Measurements from ENCODE around the gene HSPA1L. TPM values are rescaled to one million over a fixed set of nuclear protein-coding genes. Genes with fewer than 3 reads are reported as not detected.
A peak's percentile ranks its signal among the peaks of the same experiment; 100 is the strongest.

Gene HSPA1L
- total RNA-seq, 1 donor: 0.86 TPM

GRCh38 chr6:31836047-31836473 is 21.0 kb upstream of the HSPA1L start:
- peak overlapping the region; percentile 99 for H3K4me3 ChIP-seq (ENCODE audit: low read depth, low read length)
- peak; percentile 37 for DNase-seq (ENCODE audit: low read depth)
- TF ChIP-seq, protein P1, sequence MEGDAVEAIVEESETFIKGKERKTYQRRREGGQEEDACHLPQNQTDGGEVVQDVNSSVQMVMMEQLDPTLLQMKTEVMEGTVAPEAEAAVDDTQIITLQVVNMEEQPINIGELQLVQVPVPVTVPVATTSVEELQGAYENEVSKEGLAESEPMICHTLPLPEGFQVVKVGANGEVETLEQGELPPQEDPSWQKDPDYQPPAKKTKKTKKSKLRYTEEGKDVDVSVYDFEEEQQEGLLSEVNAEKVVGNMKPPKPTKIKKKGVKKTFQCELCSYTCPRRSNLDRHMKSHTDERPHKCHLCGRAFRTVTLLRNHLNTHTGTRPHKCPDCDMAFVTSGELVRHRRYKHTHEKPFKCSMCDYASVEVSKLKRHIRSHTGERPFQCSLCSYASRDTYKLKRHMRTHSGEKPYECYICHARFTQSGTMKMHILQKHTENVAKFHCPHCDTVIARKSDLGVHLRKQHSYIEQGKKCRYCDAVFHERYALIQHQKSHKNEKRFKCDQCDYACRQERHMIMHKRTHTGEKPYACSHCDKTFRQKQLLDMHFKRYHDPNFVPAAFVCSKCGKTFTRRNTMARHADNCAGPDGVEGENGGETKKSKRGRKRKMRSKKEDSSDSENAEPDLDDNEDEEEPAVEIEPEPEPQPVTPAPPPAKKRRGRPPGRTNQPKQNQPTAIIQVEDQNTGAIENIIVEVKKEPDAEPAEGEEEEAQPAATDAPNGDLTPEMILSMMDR (IDR thresholded peaks at IDR 0.05; ENCODE audit: insufficient read depth, low read depth, low read length): no peak

DNA sequence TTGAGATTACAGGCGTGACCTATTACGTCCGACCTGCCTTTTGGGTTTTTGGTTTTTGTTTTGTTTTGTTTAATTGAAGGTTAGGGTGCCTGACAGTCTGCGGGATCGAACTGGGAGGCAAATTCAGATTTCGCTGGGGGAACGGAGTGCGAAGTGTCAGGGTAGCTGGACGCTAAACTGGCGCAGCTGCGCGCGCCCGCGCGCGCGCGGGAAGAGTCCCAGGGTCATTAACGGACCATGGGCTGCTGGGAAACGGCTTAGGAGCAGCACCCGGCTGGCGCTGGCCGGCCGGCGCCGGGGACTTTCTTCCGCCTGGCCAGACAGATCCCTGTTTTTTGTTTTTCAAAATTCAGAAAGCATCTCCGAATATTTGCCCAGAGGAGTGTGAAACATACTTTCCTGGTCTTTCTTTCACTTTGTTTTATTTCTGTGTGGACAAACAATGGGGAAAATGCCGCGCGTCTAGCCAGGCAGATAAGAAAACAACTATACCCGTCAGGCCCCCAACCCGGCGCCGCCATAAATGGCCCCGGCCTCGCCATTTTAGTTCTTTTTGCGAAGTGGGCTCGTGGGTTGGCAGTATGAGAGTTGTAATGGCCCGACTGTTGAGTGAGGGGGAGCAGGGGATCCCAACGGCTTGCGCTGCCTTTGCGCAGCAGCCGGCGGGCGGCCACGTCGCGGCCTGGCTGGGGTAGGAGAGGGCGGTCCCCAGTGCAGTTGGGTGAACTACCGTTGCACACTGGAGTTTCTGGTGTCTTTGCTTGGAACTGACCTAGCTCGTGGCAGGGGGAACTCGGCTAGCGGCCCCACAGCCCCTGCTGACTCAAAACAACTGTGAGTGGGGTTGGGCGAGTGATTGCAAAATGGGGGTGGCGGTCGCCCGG is 19.5 kb upstream of the HSPA1L start:
- peak; percentile 89 for DNase-seq (ENCODE audit: low read depth)
- TF ChIP-seq, protein P1 (IDR thresholded peaks at IDR 0.05; ENCODE audit: insufficient read depth, low read depth, low read length): no peak
- peak overlapping the region; percentile 99 for H3K4me3 ChIP-seq (ENCODE audit: low read depth, low read length)

DNA sequence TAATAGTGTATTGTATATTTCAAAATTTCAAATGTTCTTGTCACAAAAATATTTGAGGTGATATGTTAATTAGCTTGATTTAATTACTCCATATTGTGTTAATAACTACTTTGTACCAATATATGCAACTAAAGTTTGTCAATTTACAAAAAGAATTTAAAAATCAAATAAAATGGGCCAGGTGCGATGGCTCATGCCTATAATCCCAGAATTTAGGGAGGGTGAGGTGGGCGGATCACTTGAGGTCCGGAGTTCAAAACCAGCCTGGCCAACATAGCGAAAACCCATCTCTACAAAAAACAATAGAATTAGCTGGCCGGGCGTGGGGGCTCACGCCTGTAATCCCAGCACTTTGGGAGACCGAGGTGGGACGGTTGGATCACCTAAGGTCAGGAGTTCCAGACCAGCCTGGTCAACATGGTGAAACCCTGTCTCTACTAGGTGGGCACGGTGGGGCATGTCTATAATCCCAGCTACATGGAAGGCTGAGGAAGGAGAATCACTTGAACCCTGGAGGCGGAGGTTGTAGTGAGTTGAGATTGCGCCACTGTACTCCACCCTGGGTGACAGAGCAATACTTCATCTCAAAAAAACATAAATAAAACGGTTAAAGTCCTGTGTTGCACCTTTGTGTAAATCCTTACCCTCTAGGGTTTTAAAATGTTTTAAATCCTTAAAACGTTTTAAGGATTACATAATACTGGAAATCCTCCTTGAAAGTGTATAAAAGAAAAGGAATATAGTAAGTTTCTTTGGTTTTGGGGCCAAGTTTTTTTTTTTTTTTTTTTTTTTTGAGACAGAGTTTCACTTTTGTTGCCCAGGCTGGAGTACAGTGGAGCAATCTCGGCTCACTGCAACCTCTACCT is 16.5 kb upstream of the HSPA1L start:
- TF ChIP-seq, protein P1 (IDR thresholded peaks at IDR 0.05; ENCODE audit: insufficient read depth, low read depth, low read length): no peak
- H3K4me3 ChIP-seq (ENCODE audit: low read depth, low read length): no peak overlapping the region
- DNase-seq (ENCODE audit: low read depth): no peak

DNA sequence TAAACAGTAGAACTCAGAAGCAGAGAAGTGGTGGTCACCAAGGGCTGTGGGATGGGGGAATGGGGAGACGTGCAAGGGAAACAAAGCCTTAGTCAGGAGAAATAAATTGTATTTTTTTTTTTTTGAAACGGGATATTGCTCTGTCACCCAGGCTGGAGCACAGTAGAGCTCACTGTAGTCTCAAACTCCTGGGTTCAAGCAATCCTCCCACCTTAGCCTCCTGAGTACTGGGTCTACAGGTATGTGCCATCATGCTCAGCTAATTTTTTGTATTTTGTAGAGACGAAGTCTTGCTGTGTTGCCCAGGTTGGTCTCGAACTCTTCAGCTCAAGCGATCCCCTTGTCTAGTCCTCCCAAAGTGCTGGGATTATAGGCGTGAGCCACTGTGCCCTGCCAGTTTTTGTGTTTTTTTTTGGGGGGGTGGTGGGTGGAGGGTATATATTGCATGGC is 15.8 kb upstream of the HSPA1L start:
- DNase-seq (ENCODE audit: low read depth): no peak
- H3K4me3 ChIP-seq (ENCODE audit: low read depth, low read length): peak overlapping the region; percentile 84
- TF ChIP-seq, protein P1 (IDR thresholded peaks at IDR 0.05; ENCODE audit: insufficient read depth, low read depth, low read length): no peak

DNA sequence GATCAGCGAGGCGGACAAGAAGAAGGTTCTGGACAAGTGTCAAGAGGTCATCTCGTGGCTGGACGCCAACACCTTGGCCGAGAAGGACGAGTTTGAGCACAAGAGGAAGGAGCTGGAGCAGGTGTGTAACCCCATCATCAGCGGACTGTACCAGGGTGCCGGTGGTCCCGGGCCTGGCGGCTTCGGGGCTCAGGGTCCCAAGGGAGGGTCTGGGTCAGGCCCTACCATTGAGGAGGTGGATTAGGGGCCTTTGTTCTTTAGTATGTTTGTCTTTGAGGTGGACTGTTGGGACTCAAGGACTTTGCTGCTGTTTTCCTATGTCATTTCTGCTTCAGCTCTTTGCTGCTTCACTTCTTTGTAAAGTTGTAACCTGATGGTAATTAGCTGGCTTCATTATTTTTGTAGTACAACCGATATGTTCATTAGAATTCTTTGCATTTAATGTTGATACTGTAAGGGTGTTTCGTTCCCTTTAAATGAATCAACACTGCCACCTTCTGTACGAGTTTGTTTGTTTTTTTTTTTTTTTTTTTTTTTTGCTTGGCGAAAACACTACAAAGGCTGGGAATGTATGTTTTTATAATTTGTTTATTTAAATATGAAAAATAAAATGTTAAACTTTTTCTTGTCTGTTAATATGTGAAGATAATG is 14.7 kb upstream of the HSPA1L start:
- TF ChIP-seq, protein P1 (IDR thresholded peaks at IDR 0.05; ENCODE audit: insufficient read depth, low read depth, low read length): peak; percentile 43
- peak overlapping the region; percentile 84 for H3K4me3 ChIP-seq (ENCODE audit: low read depth, low read length)
- DNase-seq (ENCODE audit: low read depth): peak; percentile 72

GRCh38 chr6:31827286-31828079 is 12.4 kb upstream of the HSPA1L start, which contains the start of gene HSPA1B:
Gene HSPA1B, plus strand, starts transcription at chr6:31827738. Its CDS starts 213 bp downstream, at chr6:31827951.
- DNase-seq (ENCODE audit: low read depth): peak; percentile 100
- TF ChIP-seq, protein P1 (IDR thresholded peaks at IDR 0.05; ENCODE audit: insufficient read depth, low read depth, low read length): no peak
- H3K4me3 ChIP-seq (ENCODE audit: low read depth, low read length): peak within 1 kb of the TSS; percentile 80

Measured in fibroblast of villous mesenchyme (primary cell).